Measurements from ENCODE around the gene STXBP1. TPM values are rescaled to one million over a fixed set of nuclear protein-coding genes. Genes with fewer than 3 reads are reported as not detected.

The STXBP1 gene
- total RNA-seq, 1 donor from 2014 or later: 36.9 TPM

DNA sequence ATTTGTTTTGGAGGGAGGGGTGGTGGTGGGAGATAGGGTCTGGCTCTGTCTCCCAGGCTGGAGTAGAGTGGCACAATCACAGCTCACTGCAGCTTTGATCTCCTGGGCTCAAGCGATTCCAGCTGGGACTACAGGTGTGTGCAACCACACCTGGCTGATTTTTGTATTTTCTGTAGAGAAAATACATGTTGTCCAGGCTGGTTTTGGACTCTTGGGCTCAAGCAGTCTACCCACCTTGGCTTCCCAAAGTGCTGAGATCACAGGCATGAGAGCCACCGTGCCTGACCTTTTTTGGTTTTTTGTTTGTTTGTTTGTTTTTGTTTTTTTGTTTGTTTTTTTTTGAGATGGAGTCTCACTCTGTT is 15.4 kb downstream of the STXBP1 start:
- Histone ChIP-seq H3K4me3 (no peak overlapping the region), H3K36me3 (no peaks in the 10 kb centered on the region), H3K27ac (replicated peaks) (peak overlapping the region; percentile 58), H3K4me1 (peaks cover 63% of the 10 kb centered on the region), H3K27me3 (ENCODE audit: low read depth) (no peaks in the 10 kb centered on the region), H3K9me3 (replicated peaks) (no peaks in the 10 kb centered on the region)
- DNase-seq: no peak
- intact Hi-C loops (cut with micrococcal nuclease): no loop called here
- TF ChIP-seq, protein P1, sequence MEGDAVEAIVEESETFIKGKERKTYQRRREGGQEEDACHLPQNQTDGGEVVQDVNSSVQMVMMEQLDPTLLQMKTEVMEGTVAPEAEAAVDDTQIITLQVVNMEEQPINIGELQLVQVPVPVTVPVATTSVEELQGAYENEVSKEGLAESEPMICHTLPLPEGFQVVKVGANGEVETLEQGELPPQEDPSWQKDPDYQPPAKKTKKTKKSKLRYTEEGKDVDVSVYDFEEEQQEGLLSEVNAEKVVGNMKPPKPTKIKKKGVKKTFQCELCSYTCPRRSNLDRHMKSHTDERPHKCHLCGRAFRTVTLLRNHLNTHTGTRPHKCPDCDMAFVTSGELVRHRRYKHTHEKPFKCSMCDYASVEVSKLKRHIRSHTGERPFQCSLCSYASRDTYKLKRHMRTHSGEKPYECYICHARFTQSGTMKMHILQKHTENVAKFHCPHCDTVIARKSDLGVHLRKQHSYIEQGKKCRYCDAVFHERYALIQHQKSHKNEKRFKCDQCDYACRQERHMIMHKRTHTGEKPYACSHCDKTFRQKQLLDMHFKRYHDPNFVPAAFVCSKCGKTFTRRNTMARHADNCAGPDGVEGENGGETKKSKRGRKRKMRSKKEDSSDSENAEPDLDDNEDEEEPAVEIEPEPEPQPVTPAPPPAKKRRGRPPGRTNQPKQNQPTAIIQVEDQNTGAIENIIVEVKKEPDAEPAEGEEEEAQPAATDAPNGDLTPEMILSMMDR (IDR thresholded peaks at IDR 0.05; ENCODE audit: borderline replicate concordance): no peak

DNA sequence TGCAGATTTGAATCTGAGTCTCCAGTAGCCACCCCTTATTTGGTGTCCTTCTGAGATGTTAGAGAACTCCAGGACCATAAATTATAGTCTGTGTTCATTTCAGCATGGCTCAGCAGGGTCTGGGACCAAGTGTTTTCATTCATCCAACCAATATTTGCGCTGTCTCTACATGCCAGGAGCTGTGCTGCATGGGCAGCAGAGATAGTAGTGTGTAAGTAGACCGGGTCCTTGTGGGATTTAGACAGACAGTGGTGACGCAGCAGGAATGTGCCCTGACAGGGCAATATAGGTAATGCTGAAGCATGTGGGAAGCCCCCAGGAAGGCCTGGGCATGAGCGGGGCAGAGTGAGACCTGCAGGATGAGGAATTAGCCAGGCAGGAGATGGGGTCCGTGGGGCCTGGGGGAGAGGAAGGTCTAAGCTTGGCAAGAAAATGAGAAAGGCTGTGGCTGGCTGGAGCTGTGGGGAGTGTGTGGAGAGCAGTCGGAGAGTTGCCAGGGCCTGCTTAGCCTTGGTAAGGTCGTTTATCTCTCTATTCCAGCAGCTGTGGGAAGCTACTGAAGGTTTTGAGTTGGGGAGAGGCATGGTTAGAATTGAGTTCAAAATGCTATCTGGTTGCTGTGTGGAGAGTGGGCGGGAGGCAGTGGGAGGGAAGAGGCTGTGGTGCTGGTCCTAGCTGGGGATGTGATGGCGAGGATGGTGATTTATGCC is 16.8 kb downstream of the STXBP1 start:
- peak; percentile 61 for DNase-seq
- peaks cover 77% of the 10 kb centered on the region for H3K4me1 ChIP-seq
- no peaks in the 10 kb centered on the region for H3K27me3 ChIP-seq (ENCODE audit: low read depth)
- TF ChIP-seq, protein P1 (IDR thresholded peaks at IDR 0.05; ENCODE audit: borderline replicate concordance): no peak
- no peaks in the 10 kb centered on the region for H3K36me3 ChIP-seq
- intact Hi-C loops (cut with micrococcal nuclease): no loop called here
- peak overlapping the region; percentile 19 for H3K4me3 ChIP-seq
- no peaks in the 10 kb centered on the region for H3K9me3 ChIP-seq (replicated peaks)
- H3K27ac ChIP-seq (replicated peaks): peak overlapping the region; percentile 77

DNA sequence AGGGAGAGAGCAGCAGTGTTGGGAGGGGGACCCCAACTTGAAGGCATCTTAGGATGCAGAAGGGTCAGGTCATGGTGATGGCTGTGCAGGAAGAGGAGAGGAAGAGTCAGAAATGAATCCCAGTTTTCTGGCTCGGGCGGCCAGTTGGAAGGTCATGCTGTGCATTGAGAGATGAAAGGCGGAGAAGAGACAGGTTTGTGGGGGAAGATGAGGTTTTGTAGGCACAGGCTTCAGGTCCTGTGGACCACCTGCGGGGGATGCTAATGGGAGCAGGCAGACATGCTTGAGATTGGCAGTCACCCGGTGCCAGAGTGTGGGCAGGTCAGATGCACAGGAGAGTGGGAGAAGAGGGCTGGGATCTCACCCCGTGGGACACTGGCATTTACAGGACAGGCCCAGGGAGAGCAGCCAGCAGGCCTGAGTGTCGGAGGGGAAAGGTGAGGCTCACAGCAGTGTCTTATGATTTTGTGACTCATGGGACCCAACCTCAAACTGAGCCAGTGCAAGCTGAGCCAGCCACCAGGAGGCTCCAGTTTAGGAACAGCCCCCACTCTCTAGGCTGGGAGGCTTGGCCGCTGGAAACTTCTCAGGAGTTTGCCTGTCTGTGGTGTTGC is 17.5 kb downstream of the STXBP1 start:
- H3K27ac ChIP-seq (replicated peaks): peak overlapping the region; percentile 77
- no peak for DNase-seq
- intact Hi-C loops (cut with micrococcal nuclease): no loop called here
- no peaks in the 10 kb centered on the region for H3K36me3 ChIP-seq
- no peak overlapping the region for H3K4me3 ChIP-seq
- no peaks in the 10 kb centered on the region for H3K9me3 ChIP-seq (replicated peaks)
- H3K27me3 ChIP-seq (ENCODE audit: low read depth): no peaks in the 10 kb centered on the region
- TF ChIP-seq, protein P1 (IDR thresholded peaks at IDR 0.05; ENCODE audit: borderline replicate concordance): no peak
- peaks cover 84% of the 10 kb centered on the region for H3K4me1 ChIP-seq

DNA sequence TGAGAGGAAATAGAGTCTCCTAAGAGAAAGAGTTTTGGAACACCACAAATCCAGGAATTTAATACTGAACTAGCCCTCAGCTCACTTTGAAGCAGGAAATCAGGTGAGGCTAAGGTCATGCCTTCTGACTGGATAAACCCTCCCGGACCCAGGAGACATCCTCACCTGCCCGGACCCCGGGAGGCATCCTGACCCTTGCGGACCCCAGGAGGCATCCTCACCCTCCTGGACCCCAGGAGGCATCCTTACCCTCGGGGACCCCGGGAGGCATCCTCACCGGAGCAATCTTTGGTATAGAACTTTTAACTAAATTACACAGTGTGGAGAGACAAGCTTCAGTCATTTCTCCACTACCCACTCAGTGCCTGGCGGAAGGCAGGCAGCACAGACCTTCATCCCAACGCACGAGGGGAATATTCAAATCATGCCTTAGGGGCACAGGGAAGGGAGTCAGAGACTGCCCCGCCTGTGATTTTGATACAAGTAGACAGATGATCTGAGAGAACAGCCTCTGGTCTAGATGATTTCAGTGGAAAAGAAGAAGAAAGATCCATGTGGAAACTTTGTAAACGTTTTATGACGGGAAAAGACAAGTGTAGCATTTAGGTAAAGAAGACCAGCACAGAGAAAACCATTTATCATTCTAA is 21.3 kb downstream of the STXBP1 start:
- H3K9me3 ChIP-seq (replicated peaks): no peaks in the 10 kb centered on the region
- TF ChIP-seq, protein P1 (IDR thresholded peaks at IDR 0.05; ENCODE audit: borderline replicate concordance): no peak
- H3K4me1 ChIP-seq: peaks cover 90% of the 10 kb centered on the region
- peak overlapping the region; percentile 0 for H3K4me3 ChIP-seq
- intact Hi-C loops (cut with micrococcal nuclease): no loop called here
- no peaks in the 10 kb centered on the region for H3K36me3 ChIP-seq
- no peaks in the 10 kb centered on the region for H3K27me3 ChIP-seq (ENCODE audit: low read depth)
- H3K27ac ChIP-seq (replicated peaks): peak overlapping the region; percentile 83
- DNase-seq: no peak

DNA sequence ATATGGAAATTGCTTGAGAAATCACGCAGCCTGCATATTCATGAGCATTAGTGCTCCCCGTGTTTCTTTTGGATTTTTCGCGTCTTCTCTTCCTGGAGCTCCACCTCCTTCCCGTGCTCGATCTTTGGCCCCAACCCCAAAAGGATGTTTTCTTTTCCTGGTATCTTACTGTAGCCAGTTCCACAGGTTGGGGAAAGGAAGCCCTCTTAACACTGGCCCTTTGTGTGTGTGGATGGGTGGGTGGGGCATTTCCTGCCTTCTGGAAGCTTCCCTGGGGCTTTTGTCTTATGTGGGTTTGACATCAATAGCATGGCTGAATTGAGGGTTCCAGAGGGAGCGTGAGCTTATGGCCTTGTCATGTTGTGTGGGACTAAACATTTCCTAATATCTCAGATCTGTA is 21.9 kb downstream of the STXBP1 start:
- Histone ChIP-seq H3K9me3 (replicated peaks) (no peaks in the 10 kb centered on the region), H3K27ac (replicated peaks) (peak overlapping the region; percentile 83), H3K4me1 (peaks cover 88% of the 10 kb centered on the region), H3K36me3 (no peaks in the 10 kb centered on the region), H3K4me3 (peak overlapping the region; percentile 0), H3K27me3 (ENCODE audit: low read depth) (no peaks in the 10 kb centered on the region)
- intact Hi-C loops (cut with micrococcal nuclease): no loop called here
- DNase-seq: peak; percentile 41
- TF ChIP-seq, protein P1 (IDR thresholded peaks at IDR 0.05; ENCODE audit: borderline replicate concordance): no peak
